ENCODE data around the gene ZBTB44.
"Not testable (repeated sequence)": the region's sequence is repeated elsewhere in the genome, so short reads cannot be mapped to it uniquely, and the experiment has no call there.

ZBTB44 gene, protein sequence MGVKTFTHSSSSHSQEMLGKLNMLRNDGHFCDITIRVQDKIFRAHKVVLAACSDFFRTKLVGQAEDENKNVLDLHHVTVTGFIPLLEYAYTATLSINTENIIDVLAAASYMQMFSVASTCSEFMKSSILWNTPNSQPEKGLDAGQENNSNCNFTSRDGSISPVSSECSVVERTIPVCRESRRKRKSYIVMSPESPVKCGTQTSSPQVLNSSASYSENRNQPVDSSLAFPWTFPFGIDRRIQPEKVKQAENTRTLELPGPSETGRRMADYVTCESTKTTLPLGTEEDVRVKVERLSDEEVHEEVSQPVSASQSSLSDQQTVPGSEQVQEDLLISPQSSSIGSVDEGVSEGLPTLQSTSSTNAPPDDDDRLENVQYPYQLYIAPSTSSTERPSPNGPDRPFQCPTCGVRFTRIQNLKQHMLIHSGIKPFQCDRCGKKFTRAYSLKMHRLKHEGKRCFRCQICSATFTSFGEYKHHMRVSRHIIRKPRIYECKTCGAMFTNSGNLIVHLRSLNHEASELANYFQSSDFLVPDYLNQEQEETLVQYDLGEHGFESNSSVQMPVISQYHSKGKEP

DNA sequence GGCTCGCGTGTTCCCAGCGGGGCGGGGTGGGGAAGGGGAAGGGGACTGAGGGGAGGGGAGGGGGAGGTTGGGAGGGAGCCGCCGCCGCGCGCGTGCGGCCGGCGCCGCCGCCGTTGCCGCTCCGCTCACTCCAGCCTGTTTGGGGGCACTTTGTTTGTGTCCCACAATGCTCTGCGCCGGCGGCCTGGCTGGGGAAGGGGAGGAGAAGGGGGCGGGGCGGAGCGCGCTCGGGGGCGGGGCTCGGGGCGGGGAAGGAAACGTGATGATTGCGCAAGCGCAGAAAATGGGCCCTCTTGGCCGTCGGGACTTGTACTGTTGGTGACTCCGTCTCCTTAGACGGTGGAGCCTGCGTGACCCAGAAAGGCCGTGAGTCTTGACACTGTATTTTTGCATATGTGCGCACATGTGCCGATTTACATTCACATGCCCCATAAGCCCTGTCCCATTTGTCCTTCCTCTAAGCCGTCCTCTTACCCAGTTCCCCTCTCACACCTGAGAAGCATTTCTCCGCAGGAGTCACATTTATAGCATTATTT, at the start of gene ZBTB44:
ZBTB44 (minus strand) TSS at position 168 of the 536 bp plus-strand sequence. CDS start 53,044 bp downstream, outside the sequence.
- peak; percentile 82 to 83 for DNase-seq (ENCODE audit: low read depth in 1 of 2, low spot score in 1 of 2)

DNA sequence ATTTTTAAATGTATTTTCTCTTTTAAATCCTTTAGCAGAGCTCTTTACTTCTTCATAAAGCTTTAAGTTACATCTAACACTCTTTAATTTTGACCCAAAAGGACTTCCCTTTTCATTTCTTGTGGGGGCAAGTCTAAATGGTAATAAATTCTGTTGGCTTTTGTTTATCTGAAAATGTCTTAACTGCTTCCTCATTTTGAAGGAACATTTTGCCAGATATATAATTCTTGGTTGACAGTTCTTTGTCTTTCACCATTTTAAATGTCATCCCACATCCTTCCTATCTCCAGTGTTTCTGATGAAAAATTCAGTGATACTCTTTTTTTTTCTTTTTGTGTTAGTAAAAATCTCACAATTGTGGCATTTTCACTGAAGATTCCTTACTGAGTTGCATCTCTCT, 44.7 kb upstream of the ZBTB44 start:
- no peak for DNase-seq (ENCODE audit: low read depth in 1 of 2, low spot score in 1 of 2)

DNA sequence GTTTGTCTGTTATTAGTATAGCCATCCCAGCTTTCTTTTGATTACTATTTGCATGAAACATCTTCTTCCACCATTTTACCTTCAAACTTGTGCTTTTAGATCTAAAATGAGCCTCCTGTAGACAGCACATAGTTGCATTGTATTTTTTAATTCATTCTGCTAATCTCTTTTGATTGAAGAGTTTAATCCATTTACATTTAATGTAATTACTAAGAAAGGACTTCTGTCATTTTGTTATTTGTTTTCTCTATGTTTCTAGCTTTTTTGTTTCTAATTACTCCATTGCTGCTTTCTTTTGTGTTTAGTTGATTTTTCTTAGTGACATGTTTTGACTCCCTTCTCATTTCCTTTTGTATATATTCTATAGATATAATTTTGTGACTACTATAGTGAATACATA, 43.7 kb upstream of the ZBTB44 start:
- DNase-seq (ENCODE audit: low read depth in 1 of 2, low spot score in 1 of 2): no peak

DNA sequence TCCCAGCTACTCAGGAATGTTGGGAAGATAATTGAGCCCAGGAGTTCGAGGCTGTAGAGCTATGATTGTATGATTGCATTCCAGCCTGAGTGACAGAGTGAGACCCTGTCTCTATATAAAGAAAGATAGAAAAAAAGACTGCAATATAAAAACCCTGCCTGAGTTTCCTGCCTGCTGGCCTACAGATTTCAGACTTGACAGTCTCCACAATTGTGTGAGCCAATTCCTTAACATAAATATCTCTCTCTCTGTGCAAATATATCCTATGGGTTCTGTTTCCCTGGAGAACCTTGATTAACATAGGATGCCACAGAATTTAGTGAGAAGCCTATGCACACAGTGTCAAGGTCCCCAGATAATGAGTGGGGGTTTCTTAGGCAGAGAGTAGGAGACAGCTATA, 32.5 kb upstream of the ZBTB44 start:
- no peak for DNase-seq (ENCODE audit: low read depth in 1 of 2, low spot score in 1 of 2)

DNA sequence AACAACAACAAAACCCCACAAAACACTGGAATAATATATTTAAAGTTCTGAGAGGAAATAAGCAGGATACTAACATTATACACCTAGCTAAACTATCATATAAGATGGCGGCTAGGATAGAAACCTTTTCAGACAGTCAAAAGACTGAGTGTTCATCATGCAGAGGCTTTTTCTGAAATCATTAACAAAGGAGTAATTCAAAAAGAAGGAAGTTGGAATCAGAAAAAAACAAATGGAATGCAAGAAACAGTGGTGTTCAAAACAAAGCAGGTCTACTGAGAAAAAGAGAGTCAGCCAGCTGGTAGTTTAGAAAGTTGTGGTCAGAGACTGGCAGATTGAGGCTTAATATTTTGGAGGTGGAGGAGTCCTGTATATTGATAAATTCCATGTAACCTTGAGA, 30.1 kb upstream of the ZBTB44 start:
- DNase-seq (ENCODE audit: low read depth in 1 of 2, low spot score in 1 of 2): no peak

DNA sequence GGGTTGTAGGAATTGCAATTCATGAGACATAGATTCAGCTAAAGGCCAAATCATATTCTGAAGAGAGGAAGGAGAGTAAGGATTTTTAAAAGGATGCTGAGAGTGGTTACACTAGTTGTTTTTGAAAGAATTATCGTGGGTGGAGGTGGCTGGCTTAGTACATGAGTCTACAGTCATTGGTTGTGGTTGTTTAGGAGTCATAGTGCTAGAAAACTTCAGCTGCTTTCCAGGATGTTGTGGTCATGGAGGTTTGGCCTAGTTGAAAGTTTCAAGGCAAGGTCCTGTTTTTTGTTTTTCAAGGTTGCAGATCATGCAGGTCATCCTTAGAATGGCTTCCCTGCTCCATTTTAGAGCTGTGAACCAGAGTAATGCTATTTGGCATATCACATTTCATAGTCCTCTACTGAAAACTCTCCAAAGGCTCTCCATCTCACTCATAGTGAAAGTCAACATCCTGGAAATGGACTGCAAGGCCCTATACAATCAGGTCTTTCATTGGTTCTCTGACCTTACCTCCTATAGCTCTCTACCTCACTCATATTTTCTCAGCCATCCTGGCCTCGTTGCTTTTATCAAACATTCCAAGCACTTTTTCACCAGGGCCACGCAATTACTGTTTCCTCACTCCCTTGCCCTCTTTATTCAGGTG, 26.1 kb upstream of the ZBTB44 start:
- no peak for DNase-seq (ENCODE audit: low read depth in 1 of 2, low spot score in 1 of 2)

DNA sequence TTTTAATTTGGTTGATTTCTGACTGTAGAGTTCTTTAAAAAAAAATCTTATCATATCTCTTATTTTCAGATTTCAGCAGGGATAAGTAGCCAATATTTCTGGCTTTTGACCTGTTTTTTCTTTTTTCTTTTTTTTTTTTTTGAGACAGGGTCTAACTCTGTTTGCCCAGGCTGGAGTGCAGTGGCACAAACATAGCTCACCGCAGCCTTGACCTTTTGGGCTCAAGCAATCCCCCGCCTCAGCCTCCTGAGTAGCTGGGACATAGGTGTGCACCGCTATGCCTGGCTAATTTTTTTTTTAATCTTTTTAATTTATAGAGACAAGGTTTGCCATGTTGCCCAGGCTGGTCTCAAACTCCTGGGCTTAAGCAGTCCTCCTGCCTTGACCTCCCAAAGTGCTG, 23.9 kb upstream of the ZBTB44 start:
- no peak for DNase-seq (ENCODE audit: low read depth in 1 of 2, low spot score in 1 of 2)

DNA sequence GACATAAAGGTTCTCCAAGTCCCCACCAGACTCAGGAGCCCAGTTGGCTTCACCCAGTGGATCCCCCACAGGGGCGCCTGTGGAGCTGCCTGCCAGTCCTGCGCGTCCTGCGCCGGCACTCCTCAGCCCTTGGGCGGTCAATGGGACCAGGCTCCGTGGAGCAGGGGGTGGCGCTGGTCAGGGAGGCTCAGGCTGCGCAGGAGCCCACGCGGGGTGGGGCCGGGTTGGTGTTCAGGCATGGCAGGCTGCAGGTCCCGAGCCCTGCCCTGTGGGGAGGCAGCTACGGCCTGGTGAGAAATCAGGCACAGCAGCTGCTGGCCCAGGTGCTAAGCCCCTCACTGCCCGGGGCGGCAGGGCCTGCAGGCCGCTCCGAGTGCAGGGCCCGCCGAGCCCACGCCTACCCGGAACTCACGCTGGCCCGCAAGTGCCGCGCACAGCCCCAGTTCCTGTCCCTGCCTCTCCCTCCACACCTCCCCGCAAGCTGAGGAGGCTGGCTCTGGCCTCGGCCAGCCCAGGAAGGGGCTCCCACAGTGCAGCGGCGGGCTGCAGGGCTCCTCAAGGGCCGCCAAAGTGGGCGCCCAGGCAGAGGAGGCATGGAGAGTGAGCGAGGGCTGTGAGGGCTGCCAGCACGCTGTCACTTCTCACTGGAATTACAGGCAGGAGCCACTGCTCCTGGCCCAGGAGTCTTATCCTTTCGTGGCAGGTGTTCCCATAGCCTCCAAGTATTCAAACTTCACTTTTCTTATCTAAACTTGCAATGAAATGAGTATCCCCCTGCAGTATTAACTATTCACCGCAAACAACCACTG, 22.8 kb upstream of the ZBTB44 start:
- DNase-seq (ENCODE audit: low read depth in 1 of 2, low spot score in 1 of 2): no peak

DNA sequence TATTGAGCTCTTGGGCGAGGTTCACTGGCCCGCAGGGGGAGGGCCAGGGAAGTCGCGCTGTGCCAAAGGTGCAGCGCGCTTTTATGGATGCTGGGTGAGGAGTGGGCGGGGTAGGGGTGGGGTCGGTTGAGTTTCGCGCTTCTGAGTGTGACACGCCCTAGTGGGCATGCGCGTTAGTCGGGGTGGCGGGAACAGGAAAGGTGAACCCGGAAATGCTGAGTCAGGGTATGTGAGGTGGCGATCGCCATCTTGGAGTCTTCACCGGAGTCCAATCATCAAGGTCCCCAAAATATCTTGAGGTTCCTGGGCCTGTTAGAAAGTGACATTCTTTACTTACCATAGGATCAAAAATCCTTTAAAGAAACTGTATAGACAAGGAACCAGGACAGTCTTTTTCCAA, 16.7 kb upstream of the ZBTB44 start:
- not testable (repeated sequence) for DNase-seq (ENCODE audit: low read depth in 1 of 2, low spot score in 1 of 2)

DNA sequence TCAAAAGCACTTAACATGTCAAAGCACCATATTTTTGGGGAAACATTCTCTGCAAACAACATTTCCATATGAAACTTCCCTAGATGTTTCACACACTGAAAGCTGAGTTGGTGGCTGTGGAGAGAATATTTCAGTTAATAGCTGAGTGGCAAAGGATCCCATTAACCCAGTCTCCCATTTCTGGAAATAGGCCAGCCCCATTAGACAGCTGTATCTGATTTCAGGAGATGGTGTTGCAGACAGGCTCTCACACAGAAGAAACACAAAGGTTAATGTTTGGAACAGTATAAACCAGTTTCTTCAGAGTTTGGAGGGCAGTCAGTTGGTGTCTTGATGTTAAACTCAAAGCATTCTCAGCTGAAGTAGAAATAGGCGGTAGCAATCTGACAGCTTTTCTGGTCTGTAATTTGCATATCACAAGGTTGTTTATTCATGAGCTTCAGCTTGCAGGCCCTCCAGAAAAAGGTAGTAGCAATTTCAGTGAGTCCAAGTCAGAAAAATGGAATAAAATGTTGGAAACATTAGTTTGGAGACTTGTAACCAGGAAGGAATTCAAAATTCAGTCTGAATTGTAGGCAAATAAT, 15.5 kb upstream of the ZBTB44 start:
- no peak for DNase-seq (ENCODE audit: low read depth in 1 of 2, low spot score in 1 of 2)

DNA sequence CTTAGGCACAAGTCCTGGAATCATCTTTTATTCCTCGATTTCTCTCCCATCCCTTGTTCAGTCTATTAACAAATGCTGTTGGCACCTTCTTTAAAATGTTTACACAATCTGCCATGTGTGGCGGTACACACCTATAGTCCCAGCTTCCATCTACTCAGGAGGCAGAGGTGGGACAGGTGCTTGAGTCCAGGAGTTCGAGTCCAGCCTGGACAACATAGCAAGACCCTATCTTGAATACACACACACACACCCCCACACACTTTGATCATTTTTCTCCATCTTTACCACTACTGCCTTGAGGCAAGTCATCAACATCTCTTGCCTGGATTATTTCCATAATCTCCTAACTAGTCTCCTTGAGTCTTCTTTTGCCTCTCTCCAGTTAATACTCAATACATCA, 13.7 kb upstream of the ZBTB44 start:
- no peak for DNase-seq (ENCODE audit: low read depth in 1 of 2, low spot score in 1 of 2)

DNA sequence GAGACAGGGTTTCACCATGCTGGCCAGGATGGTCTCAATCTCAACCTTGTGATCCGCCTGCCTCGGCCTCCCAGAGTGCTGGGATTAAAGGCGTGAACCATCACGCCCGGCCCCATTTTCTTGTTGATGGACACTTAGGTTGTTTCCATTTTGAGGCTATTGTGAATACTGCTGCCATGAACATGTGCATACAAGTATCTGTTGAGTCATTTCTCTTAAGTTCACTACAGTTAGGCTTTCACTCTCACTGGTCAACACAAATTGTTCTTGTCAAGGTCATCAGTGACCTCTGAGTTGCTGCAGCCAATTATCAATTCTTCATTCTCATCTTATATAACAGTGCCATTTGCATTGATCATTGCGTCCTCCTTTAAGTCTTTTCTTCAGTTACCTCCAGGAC, 13.0 kb upstream of the ZBTB44 start:
- DNase-seq (ENCODE audit: low read depth in 1 of 2, low spot score in 1 of 2): no peak

DNA sequence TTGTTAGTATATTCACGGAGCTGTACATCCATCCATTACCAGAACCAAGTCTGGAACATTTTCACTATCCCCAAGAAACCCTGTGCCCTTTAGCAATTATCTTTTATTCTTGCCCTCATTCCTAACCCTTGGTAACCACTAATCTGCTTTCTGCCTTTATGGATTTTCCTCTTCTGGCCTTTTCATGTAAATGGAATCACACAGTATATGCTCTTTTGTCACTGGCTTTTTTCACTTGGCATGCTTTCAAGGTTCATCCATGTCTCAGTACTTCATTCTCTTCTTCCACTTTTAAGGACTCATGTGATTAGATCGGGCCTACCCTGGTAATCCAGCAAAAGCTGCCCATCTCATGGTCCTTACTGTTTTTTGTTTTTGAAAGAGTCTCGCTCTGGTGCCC, 11.0 kb upstream of the ZBTB44 start:
- no peak for DNase-seq (ENCODE audit: low read depth in 1 of 2, low spot score in 1 of 2)

DNA sequence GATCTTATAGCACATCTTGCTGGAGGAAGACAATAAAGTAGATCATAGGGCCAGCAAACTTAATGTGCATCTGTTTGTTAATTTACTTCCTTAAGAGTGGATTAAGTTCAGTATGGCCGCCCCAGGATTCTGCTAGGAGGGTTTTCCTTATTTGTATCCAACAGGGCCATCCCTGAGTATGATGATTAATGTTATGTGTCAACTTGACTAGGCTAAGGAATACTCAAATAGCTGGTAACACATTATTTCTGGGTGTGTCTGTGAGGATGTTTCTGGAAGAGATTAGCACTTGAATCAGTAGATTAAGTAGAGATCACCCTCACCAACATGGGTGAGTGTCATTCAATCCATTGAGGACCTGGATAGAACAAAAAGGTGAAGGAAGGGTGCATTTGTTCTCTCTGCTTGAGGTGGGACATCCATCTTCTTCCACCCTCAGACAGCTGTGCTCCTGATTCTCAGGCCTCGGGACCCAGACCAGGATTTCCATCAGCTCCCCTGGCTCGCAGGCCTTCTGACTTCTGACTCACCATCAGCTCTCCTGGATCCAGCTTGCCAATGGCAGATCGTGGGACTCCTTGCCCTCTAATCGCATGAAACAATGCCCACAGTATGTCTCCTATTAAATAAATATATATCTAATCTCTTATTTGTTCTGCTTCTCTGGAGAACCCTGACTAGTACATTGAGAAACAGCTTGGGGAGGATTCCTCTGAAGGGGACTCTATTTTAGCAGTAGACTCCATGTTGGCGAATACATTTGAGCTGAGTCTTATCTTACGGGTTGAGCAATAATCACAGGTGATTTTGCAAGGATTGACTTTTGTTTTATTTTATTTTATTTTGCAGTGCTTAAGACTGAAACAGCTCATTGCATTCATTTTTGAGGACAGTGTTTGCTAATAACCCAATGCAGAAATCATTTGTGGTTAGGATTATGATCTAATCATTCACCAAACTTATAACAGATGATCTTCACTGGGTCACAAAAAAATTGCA, 9.0 kb upstream of the ZBTB44 start:
- DNase-seq (ENCODE audit: low read depth in 1 of 2, low spot score in 1 of 2): no peak

DNA sequence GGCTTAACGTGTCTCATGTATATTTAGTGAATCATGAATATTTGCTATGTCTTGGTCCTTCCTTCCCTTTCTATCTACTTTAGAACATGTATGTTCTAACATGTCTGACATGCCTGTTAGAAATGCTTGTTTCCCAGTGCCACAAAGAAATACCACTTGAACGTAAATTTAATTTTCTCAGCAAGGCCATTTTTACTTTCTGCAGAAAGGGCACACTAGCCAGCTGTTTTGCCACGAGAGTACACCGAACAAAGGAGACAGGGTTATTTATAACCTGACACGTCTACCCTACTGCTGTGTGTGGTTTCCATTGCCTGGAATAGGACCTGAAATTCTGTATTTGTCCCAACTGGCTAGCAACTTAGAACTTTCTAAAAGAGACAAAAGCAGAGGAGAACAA, 7.4 kb upstream of the ZBTB44 start:
- no peak for DNase-seq (ENCODE audit: low read depth in 1 of 2, low spot score in 1 of 2)

DNA sequence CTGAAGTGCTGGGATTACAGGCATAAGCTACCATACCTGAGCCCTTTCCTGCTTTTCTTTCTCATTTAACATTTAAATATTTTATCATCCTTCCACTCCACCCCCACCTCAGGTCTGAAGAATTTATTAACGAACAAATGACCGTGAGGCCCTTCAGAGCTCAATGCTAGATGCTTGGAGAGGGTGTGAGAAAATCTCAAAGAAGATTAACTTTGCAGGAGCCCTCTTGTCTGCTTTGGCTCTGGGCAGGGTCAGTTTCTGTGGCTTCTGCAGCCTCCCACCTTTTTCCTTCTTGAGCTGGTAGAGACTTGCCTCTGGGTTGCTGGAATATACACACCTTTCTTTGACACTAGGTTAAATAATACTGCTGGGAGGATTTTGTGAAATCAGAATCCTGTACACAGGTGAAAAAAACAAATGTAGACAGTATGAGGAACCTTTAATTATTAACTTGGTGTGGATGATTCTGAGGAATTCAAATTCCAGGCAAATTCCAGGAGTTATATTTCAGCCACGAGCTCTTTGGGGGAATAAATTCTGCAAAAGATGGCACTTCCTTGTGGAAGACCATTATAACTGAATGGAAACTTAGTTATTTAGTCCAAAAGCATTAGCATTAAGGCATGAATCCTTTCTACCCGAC, 3.4 kb upstream of the ZBTB44 start:
- no peak for DNase-seq (ENCODE audit: low read depth in 1 of 2, low spot score in 1 of 2)

DNA sequence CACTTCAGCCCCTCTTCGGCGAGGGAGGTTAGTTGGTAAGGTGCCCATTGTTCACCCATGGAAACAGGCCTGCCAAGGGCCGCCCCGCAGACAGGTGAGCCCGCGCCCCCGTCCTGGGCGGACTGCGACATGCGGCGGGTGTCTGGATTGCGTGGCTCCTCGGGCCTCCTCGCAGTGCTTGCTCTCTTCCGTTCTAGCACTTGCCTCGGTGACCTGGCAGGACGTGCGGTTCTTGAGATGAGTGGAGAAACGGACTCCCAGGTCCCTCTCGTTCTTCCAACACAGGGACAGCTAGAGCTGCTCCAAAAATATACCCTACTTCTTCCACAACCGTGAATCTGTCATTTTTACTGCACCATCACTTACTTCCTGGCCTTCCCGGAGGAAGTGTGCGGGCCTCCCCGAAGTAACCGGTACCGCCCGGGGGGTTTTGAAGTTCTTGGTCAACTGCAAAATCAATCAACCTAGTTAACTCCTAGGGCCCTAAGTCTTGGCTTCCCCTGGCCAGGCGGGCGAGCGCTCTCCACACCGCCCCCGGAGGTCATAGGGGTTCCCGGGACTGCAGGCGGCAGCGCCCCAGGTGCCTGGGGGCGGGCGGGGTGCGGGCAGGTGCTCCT, 745 bp upstream of the ZBTB44 start:
- DNase-seq (ENCODE audit: low read depth in 1 of 2, low spot score in 1 of 2): peak; percentile 18 to 25

DNA sequence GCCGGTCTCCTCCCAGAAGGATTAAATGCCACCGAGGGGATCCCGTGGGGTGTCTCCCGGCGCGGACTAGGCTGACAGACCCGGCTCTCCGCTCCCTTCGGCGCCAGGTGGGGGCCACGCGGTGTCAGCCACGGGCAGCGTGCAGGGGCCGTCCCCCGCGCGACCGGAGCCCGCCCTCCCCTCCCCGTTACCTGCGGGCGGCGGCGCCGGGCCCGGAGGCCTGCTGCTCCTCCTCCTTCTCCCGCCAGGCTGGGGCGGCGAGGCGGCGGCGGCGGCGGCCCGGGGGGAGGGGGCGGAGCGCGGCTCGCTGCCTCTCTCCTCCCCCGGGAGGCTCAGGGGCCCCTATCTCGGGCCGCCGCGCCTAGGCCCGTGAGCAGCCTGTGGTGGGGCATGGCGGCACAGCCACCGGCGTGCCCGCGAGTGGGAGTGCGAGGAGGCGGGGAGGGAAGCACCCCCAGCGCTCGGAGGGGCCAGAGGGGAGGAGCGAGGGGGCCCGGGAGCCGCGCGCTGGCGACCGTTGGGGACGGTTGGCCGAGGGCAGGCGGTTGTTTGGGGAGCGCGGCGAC, 450 bp downstream of the ZBTB44 start:
- DNase-seq (ENCODE audit: low read depth in 1 of 2, low spot score in 1 of 2): peak; percentile 51 to 58

Data from stimulated activated CD4-positive, alpha-beta T cell treated with anti-CD3 and anti-CD28 coated beads, Interleukin-15, amount 100 ng/mL, for 1 hour (primary cell).